ENCODE results near the gene GTF2E1.

GRCh38 chr3:120743556-120744195 lies 1.1 kb downstream of the GTF2E1 start:
- TF ChIP-seq CTCF (IDR thresholded peaks at IDR 0.05) (no peak), POLR2A (IDR thresholded peaks at IDR 0.05) (no peak)

Measured in esophagus squamous epithelium (tissue), 4 donors.